Left ventricle myocardium inferior (tissue), 1 donor: Measurements from ENCODE around the gene ZNF423. TPM values are rescaled to one million over a fixed set of nuclear protein-coding genes. Genes with fewer than 3 reads are reported as not detected.
A peak's percentile ranks its signal among the peaks of the same experiment; 100 is the strongest.

Experiments
- DNase-seq: peaks from one replicate; pipeline ENCODE4 v3.0.0-alpha.2; 2020
- H3K27ac ChIP-seq: fragments of 200-600 bp; replicated peaks from 2 replicates; pipeline ENCODE4 v1.8.0; 2021
- H3K27me3 ChIP-seq: fragments of 200-600 bp; 2 replicates; pipeline ENCODE4 v1.8.0; 2021; ENCODE audit warnings: low read depth
- H3K36me3 ChIP-seq: fragments of 200-600 bp; 2 replicates; pipeline ENCODE4 v1.8.0; 2021
- H3K4me1 ChIP-seq: fragments of 200-600 bp; 2 replicates; pipeline ENCODE4 v1.8.0; 2021
- H3K4me3 ChIP-seq: fragments of 200-600 bp; 2 replicates; pipeline ENCODE4 v1.8.0; 2021; ENCODE audit warnings: mild to moderate bottlenecking, moderate library complexity
- H3K9me3 ChIP-seq: fragments of 200-600 bp; replicated peaks from 2 replicates; pipeline ENCODE4 v1.8.0; 2021
- CTCF ChIP-seq: fragments of 200-600 bp; IDR thresholded peaks from 2 replicates; pipeline ENCODE4 v1.8.0; 2021; ENCODE audit warnings: antibody characterized with exemption, mild to moderate bottlenecking, borderline replicate concordance
- intact Hi-C: fragments of 100-400 bp; cut with micrococcal nuclease; formaldehyde crosslinking; loops from one replicate; pipeline ENCODE4 v1.11.0; 2022
- total RNA-seq: library from RNA; stranded (reverse); fragmentation: NEBNext Ultra II Directional; extraction: Animal tissue kit (Norgen Biotek cat#: 25700); gene quantifications from one replicate; pipeline ENCODE4 v1.2.1, GENCODE V29; 2021
- donor health status: DM: no; HTN: yes; CAD: no; lungs with severe emphysema.

ZNF423 gene
- total RNA-seq, 1 donor from 2014 or later, result 8.6 TPM

- no peak overlapping the region for H3K4me3 ChIP-seq
- H3K4me1 ChIP-seq, result peaks cover 57% of the 10 kb centered on the region
- peaks cover 6% of the 10 kb centered on the region for H3K9me3 ChIP-seq
- peaks cover 27% of the 10 kb centered on the region for H3K27me3 ChIP-seq
- H3K27ac ChIP-seq, result peak overlapping the region; percentile 84
- H3K36me3 ChIP-seq, result no peaks in the 10 kb centered on the region
- intact Hi-C loops, result no loop called here
- no peak for DNase-seq
- TF ChIP-seq CTCF, result no peak
Measured at GRCh38 chr16:49701065-49701685, 154.7 kb downstream of the ZNF423 start.

- peak; percentile 36 for DNase-seq
- peaks cover 6% of the 10 kb centered on the region for H3K9me3 ChIP-seq
- intact Hi-C loops, result no loop called here
- H3K4me3 ChIP-seq, result peak overlapping the region; percentile 24
- no peaks in the 10 kb centered on the region for H3K36me3 ChIP-seq
- peaks cover 57% of the 10 kb centered on the region for H3K4me1 ChIP-seq
- peaks cover 30% of the 10 kb centered on the region for H3K27me3 ChIP-seq
- TF ChIP-seq CTCF, result no peak
- peak overlapping the region; percentile 84 for H3K27ac ChIP-seq
Measured at GRCh38 chr16:49700251-49701064, 155.5 kb downstream of the ZNF423 start.

GRCh38 chr16:49699841-49700175 is 156.1 kb downstream of the ZNF423 start:
- H3K27ac ChIP-seq, result peak overlapping the region; percentile 84
- H3K4me1 ChIP-seq, result peaks cover 57% of the 10 kb centered on the region
- peak overlapping the region; percentile 40 for H3K4me3 ChIP-seq
- peaks cover 4% of the 10 kb centered on the region for H3K9me3 ChIP-seq
- peaks cover 30% of the 10 kb centered on the region for H3K27me3 ChIP-seq
- DNase-seq, result peak; percentile 32
- H3K36me3 ChIP-seq, result no peaks in the 10 kb centered on the region
- intact Hi-C loops, result no loop called here
- TF ChIP-seq CTCF, result no peak

GRCh38 chr16:49698931-49699840 is 156.7 kb downstream of the ZNF423 start:
- no peaks in the 10 kb centered on the region for H3K9me3 ChIP-seq
- peak; percentile 72 for DNase-seq
- no peak for TF ChIP-seq CTCF
- H3K27ac ChIP-seq, result peak overlapping the region; percentile 84
- peak overlapping the region; percentile 40 for H3K4me3 ChIP-seq
- H3K4me1 ChIP-seq, result peaks cover 57% of the 10 kb centered on the region
- H3K27me3 ChIP-seq, result peaks cover 30% of the 10 kb centered on the region
- intact Hi-C loops, result no loop called here
- H3K36me3 ChIP-seq, result no peaks in the 10 kb centered on the region

- peak; percentile 46 for DNase-seq
- TF ChIP-seq CTCF, result no peak
- Histone ChIP-seq H3K36me3 (no peaks in the 10 kb centered on the region), H3K27ac (peak overlapping the region; percentile 84), H3K4me3 (peak overlapping the region; percentile 40), H3K4me1 (peaks cover 57% of the 10 kb centered on the region), H3K9me3 (no peaks in the 10 kb centered on the region), H3K27me3 (peaks cover 30% of the 10 kb centered on the region)
- intact Hi-C loops, result no loop called here
Measured at GRCh38 chr16:49698453-49698815, 157.5 kb downstream of the ZNF423 start.
